RKO (cell line): ENCODE measurements around the gene CCS.
"Not testable (repeated sequence)": the region's sequence is repeated elsewhere in the genome, so short reads cannot be mapped to it uniquely, and the experiment has no call there.

Experiments used
- DNase-seq: peaks from one replicate; pipeline ENCODE4 v3.0.0-alpha.2; 2016; ENCODE audit warnings: low spot score

CCS gene, protein sequence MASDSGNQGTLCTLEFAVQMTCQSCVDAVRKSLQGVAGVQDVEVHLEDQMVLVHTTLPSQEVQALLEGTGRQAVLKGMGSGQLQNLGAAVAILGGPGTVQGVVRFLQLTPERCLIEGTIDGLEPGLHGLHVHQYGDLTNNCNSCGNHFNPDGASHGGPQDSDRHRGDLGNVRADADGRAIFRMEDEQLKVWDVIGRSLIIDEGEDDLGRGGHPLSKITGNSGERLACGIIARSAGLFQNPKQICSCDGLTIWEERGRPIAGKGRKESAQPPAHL

DNA sequence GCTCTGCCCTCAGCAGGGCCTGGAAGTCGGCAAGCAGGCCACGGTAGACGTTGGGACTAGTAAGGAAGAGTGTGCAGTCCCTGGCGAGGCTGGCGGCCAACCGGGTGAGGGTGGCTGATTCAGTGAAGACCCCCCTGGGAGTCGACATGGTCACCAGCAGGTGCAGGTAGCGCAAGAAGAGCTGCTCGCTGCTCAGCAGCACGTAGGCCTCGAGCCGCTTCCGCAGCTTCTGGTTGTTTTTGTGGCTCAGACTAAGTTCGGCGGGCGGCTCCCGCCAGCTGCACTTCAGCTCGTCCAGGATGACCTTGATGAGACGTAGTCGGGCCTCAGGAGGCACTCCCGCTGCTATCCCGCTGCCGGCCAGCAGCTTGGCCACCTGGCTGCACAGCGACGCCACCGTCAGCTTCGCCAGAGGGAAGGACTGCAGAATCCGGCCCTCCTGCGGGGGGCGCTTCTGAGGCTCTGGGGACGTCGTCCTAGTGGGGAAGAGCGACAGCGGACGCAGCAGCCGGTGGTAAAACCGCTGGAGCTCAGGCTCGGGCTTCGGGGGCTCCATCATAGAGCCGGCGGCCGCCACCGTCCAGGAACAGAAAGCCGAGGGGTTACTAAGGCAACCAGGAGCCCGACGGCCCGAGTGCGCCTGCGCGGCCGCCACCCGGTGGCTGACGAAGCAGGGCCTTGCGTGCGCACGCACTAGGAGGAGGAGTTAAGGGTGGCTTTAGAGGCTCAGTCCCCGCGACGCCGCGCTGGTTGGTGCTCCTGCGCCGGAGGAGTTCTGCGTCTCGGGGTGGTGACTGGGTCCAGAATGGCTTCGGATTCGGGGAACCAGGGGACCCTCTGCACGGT, at the start of gene CCS, which contains the start of gene CCDC87:
Gene CCS, plus strand, starts transcription at position 729 of the 846 bp plus-strand sequence. Its CDS starts 77 bp downstream, at position 806.
Gene CCDC87, minus strand, starts transcription at position 607 of the 846 bp plus-strand sequence. Its CDS starts 48 bp downstream, at position 559.
- DNase-seq = peak; percentile 96

DNA sequence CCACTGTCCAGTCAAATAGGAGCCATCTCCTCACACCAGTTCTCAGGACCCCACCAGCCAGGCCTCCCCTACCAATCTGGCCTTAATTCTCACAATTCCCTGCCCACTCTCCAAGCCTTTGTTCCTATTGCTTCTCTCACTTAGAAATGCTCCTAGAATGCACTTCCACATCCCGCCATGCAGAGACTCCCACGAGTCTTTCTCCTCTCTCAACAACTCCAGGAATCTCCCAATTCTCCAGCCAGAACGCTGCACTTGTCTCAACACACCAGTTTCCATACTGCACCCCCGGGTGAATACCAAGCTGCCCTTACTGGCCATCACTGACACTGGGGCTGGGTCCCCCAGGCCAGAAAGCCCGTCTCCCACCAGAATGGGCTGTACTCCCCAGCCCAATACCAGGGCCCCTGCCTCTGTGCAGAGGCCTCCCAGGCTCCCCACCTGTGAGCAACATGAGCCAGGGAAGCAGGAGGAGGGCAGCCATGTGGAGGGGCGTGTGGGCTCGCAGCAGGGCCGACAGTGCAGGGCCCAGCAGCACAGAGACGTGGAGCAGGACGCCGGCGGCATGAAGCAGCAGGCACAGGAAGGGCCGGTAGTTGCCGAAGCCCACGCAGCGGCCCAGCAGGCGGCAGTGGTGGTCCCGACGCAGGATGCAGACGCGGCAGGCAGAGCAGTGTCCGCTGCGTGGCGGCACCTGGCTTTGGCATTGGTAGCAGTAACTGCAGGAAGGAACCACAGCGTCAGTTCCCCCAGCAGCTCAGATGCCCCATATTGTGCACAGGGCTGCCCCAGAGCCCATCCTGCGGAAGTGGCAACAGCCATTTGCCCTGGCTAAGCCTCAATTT, 49.5 kb upstream of the CCS start:
- DNase-seq = no peak

DNA sequence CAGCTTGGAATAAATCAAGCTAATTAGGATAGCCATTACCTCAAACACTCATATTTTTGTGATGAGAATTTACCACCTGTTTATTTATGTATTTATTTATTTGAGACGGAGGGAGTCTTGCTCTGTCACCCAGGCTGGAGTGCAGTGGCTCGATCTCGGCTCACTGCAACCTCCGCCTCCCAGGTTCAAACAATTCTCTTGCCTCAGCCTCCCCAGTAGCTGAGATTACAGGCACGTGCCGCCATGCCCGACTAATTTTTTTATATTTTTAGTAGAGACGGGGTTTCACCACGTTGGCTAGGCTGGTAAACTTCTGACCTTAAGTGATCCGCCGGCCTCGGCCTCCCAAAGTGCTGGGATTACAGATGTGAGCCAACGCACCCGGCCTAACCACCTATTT, 48.0 kb upstream of the CCS start:
- not testable (repeated sequence) for DNase-seq

DNA sequence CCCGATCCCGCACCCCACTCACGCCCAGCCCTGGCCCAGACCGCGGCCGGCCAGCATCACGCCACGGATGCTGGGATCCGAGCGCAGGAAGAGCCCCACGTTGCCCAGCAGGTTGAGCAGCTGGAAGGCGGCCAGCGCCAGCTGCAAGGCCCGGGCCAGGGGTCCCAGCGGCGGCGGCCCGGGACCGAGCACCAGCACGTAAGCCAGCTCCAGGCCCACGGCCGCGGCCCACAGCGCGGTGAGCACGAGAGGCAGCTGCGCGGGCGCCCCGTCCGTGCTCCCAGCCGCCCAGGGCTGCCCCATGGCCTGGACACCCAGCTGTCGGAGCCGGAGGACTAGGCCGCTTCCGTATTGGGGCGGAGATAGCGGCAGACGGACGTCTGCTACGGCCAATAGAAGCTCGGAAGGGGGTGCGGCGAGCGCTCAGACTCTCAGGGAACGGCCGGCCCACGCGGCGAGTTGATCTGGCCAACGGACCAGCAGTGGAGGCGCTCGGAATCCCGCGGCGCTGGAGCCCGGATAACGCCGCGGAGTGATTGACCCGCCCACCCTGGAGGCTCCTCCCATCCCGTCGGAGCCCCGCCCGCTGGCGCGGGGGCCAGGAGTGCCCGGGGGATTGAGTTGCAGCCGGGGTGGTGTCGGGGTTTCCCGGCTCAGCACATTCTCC, 47.2 kb upstream of the CCS start, which contains the start of gene ZDHHC24:
Gene ZDHHC24, minus strand, starts transcription at position 348 of the 667 bp plus-strand sequence. Its CDS starts 45 bp downstream, at position 303.
- peak; percentile 97 for DNase-seq

DNA sequence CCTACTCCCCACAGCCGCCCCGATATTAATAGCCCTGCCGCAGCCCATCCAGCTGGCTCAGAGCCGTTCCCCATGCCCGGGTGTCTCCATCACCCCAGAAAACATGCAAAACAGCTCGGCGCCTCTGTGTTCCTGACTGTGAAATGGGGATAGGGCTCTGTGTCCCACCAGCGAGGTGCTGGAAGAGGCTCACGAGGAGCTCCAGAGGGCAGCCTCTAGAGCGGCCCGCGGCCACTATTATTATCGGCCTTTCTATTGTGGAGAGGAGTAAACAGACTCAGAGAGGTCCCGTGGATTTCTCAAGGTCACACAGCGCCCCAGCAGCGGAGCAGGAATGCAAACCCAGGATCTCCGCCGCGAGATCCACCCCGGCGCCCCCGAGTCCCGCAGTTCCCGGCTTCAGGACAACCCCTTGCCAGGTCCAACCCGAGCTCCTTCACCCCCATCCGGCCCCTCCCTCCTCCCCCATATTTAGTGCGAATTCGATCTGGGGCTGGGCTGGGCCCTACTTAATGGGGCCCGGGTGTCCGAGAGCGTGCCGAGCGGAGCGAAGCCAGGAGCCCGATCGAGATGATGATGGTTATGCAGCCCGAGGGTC, 46.5 kb upstream of the CCS start, which contains the start of gene ACTN3:
Gene ACTN3, plus strand, starts transcription at position 536 of the 598 bp plus-strand sequence. Its CDS starts 35 bp downstream, at position 571.
- DNase-seq = no peak

DNA sequence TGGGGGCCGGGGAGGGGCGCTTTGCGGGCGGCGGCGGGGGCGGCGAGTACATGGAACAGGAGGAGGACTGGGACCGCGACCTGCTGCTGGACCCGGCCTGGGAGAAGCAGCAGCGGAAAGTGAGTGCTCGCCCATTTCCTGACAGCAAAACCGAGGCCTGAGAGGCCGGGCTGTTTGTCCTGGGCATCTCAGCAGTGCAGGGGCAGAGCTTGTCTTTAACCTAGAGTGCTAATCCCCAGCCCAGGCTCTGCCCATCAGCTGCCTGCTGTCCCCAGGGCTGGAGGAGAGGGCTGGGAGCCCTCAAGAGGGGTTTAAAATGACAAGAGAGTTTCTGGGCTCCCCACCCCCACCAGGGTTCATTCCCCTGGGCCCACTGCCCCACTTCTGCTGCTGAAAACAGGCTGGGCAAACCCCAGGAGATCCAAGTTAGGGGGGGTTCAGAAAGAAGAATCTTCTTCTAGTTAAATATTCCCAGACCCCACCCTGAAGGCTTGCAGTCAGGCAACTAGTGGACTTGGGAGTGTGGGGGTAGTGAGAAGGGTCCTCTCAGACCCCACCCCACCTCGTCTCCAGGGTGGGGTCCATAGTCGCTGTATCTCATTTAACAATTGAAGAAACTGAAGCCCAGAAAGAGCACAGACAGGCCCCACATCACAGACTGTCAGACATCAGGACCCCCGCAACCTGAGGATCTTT, 45.9 kb upstream of the CCS start:
- no peak for DNase-seq

DNA sequence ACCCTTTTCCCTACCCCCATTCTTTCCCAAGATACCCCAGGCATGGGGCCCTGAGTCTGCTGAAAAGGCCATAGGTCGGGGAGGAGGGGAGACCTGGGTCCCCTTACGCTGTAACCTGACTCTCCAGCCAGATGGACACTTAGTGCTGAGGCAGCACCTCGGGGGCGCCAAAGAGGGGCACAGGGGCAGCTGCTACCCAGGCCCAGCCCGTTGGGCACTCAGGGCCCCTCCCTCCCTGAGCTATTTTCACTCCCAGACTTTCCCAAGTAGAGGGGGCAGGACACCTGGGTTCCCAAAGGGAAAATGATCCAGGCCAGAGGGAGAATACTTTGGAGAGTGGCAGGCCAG, 45.3 kb upstream of the CCS start:
- DNase-seq = no peak

DNA sequence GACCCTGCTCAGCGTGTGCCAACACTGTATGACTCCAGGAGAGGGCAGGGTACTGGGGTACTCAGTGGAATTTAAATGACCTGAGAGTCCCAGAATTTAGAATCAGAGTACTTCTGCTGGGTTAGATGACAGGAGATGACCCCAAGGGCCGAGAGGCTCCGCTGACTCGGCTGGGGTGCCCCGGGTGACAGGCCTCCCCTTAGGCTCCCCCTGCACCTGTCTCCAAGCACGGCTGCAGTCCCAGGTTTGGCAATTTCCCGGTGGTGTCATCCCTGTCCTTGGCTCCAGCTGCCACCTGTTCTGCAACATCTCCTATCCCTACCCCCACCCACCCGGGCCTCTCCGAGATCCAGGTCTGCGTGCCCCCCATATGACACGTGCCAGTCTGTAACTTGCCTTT, 44.9 kb upstream of the CCS start:
- DNase-seq = no peak

DNA sequence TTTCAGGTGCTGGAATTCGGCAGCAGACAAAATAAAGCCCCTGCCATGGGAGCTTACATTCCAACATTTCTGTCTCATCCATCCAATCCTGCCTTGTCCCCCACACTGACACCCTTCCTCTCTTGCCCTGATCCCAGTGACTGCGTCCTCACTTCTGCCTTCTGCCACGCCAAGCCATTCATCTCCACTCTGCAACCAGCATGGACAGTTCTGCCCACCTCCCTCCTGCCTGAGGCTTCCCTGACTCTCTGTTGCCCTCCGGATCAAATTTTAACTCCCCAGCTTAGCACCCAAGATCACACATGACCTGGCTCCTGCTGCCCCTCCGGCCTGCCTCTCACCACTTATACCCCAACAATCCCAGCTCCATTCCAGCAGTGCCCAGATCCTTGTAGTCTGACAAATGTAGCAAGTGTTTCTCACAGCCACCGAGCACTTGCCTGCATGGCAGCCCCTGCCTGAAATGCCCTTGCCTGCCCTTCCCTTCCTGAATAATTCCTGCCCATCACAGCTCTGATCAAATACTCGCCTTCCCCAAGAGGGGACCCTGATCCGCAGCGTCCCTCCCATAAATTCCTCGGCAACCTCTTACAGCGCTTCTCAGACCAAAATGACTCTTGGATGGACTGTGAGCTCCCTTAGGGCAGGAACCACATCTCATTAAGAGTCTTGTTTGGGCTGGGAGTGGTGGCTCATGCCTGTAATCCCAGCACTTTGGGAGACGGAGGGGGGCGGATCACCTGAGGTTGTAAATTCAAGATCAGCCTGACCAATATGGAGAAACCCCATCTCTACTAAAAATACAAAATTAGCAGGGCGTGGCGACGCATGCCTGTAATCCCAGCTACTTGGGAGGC, 44.0 kb upstream of the CCS start:
- DNase-seq = no peak

DNA sequence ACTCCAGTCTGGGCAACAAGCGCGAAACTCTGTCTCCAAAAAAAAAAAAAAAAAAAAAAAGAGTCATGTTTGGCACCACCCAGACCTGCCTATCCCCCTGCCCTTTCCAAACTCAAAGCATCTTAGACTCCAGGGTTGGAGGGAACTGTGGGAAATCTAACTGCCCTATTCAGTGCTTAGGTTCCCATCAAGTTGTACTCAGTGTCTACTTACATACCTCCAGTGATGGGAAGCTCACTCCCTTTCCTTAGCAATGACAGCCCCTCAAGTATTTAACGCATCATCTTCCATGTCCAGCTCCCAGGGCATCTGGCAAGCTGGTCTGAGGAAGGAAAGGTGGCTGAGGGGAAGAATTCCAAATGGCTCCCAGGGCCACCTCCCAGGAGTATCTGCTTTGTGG, 43.3 kb upstream of the CCS start:
- DNase-seq = no peak

DNA sequence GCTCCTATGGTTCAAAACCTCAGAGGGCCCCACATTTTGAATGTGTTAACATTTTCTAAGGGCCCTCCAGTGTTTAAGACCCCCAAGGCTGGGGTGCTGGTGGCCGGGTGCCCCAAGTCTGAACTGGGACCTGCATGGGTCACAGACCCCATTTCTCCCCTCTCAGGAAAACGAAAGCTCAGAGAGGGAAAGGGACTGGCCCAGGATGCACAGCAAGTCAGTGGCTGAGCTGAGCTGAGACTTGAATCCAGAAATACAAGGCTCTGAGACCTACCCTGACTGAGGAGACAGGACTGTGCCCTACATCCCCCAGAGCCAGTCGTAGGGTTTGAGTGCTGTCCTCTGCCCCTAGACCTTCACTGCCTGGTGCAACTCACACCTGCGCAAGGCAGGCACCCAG, 42.1 kb upstream of the CCS start:
- DNase-seq = no peak

DNA sequence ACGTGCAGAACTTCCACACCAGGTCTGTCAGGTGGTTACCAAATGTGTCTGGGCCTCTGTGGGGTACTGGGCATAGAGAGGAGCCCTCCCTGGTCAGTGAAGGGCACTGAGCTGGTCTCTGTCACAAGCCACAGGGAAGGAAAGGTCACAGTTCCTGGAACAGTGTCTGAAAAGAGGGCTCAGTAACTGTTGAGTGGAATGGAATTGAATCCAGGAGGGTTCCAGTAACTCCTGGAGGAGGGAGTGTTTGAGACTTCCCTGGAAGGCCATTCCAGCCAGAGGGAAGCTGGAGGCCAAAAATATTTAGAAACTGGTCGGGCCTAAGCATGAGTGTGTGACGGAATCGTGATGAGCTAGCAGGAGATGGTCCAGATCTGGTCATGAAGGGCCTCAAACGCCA, 38.4 kb upstream of the CCS start:
- DNase-seq = no peak

DNA sequence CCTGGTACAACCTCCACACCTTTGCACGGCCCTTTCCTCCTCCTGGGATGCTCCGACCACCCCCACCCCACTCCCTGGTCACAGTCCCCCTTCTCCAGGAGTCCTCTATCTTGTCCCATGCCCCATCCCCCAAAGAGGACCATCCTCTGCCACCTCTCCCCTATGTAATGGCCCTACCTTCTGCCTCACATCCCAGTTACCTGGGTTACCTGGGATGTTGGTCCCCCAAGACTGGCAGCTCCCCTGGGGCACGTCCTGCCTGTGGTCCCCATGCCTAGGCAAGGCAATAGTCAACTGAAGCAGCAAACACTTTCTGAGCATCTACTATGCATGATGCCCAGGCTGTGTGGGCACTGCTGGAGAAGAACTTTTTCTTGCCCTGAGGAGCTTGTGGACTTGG, 37.6 kb upstream of the CCS start:
- no peak for DNase-seq

DNA sequence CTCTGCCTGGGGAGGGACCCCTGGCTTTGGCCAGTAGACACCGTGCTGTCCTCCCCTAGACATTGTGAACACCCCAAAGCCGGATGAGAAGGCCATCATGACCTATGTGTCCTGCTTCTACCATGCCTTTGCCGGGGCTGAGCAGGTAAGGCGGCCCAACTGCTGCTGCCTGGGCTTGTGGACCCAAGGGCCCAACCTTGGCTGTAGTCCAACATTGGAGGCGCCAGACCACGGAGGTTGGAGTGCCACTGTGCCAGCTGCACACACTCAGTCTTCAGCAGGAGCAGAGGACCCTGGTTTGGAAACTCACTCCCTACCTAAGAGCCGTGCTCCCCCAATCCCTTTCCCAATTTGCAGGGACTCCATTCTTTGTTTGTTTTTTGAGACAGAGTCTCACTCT, 36.9 kb upstream of the CCS start:
- DNase-seq = no peak

DNA sequence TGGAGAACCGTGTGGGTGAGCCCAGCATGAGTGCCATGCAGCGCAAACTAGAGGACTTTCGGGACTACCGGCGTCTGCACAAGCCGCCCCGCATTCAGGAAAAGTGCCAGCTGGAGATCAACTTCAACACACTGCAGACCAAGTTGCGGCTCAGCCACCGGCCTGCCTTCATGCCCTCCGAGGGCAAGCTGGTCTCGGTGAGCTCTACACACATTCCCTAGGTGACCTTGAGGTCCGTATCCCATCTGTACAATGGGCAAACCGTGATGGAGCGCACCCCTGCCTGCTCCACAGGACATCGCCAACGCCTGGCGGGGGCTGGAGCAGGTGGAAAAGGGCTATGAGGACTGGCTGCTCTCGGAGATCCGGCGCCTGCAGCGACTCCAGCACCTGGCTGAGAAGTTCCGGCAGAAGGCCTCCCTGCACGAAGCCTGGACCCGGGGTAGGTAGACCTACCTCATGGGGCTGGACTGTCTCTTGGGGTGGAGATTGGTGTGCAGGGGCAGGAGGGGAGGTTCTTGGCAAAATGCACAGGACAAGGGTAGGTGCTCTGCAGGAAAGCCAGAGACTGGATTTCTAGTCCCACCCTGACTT, 35.2 kb upstream of the CCS start:
- no peak for DNase-seq

DNA sequence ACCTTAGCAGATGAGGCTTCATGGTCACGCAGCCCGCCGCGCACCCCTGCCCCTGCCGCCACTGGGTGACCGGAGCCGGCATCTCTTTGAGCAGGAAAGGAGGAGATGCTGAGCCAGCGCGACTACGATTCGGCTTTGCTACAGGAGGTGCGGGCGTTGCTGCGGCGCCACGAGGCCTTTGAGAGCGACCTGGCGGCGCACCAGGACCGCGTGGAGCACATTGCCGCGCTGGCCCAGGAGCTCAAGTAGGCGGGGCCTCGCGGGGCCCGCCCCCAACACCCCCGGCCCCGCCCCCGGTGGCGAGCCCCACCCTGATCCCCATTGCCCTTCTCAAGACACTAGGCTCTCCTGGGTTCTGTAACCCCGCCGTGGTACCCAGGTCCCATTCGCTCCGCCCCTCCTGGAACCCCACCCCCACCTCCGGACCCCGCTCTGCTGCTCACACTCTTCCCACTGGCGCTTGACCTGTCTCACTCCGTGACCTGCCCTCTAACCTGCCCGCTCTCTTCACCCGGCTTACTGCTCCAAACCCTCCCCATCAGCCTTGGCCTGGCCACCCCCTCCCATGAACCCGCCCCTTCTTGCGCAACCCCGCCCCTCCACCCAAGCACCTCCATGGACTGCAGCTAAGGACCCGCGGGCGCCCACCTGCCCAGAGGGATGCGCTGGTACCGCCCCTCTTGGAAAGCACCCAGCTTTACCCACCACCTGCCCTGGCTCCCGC, 33.7 kb upstream of the CCS start:
- no peak for DNase-seq

DNA sequence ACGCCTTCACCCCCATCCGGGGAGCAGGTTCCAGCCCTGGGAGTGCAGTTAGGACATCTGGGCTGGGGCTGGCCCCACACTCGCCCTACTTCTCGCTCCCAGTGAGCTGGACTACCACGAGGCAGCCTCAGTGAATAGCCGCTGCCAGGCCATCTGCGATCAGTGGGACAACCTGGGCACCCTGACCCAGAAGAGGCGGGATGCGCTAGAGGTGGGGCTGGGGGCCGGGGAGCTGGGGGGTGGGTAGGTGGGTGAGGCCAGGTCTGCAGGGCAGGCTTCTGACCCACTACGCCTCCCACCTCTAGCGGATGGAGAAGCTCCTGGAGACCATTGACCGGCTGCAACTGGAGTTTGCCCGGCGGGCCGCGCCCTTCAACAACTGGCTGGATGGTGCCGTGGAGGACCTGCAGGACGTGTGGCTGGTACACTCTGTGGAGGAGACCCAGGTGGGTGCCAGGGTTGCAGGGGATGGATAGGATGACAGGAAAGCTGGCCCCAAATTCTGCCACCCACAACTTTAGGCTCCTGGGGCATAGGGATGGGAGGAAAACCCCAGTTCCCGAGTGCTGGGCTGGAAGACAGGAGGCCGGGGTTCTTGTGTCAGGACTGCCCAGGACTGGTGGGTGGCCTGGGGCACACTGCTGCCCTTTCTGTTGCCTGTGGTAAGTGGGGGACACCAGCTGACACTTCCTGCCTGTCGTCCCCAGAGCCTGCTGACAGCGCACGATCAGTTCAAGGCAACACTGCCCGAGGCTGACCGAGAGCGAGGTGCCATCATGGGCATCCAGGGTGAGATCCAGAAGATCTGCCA, 32.9 kb upstream of the CCS start:
- DNase-seq = no peak
